ENCODE results near the gene SIAE.
A peak's percentile ranks its signal among the peaks of the same experiment; 100 is the strongest.

The SIAE gene, protein sequence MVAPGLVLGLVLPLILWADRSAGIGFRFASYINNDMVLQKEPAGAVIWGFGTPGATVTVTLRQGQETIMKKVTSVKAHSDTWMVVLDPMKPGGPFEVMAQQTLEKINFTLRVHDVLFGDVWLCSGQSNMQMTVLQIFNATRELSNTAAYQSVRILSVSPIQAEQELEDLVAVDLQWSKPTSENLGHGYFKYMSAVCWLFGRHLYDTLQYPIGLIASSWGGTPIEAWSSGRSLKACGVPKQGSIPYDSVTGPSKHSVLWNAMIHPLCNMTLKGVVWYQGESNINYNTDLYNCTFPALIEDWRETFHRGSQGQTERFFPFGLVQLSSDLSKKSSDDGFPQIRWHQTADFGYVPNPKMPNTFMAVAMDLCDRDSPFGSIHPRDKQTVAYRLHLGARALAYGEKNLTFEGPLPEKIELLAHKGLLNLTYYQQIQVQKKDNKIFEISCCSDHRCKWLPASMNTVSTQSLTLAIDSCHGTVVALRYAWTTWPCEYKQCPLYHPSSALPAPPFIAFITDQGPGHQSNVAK

DNA sequence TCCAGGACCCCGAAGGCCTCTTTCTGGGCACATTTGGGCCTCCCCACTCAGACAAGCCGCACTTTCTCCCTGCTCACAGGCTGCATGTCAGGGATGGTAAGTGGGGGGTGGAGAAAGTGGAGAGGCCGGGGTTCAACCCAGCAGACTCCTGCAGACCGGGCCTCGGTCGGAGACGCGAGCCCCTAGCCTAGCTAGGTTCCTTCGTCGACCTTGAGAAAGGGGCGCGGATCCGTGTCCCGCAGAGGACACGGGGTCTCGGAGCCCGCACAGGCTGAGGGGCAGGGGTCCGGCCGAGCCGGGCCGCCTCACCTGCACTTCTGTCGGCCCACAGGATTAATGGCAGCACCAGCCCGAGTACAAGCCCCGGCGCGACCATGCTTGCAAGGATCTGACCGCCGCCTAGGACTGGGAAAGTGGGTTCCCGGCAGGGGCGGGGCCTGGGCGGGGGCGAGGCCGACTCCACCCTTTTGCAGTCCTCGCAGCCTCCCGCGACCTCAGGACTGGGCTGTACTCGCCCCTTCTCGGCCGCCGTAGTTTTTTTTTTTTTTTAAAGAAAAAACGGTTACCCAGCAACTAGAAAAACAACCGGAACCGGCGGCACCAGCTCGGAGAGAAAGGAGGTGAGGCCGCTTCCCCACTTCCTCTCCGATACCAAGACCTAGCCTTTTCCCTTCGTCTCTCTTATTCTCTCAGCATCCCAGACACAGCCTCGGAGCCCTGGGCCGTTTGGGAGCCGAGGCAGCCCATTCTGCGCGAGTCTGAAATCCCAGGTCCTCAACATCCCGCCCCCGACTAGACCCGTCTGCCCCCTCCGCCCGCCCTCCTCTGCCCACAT, at the start of gene SIAE, which contains the start of gene SPA17:
Gene SIAE, minus strand, starts transcription at position 407 of the 835 bp plus-strand sequence. Its CDS starts 31 bp downstream, at position 376.
Gene SPA17, plus strand, starts transcription at position 572 of the 835 bp plus-strand sequence. CDS start 1,361 bp downstream, outside the sequence.
- DNase-seq (ENCODE audit: low read depth), result peak; percentile 90

DNA sequence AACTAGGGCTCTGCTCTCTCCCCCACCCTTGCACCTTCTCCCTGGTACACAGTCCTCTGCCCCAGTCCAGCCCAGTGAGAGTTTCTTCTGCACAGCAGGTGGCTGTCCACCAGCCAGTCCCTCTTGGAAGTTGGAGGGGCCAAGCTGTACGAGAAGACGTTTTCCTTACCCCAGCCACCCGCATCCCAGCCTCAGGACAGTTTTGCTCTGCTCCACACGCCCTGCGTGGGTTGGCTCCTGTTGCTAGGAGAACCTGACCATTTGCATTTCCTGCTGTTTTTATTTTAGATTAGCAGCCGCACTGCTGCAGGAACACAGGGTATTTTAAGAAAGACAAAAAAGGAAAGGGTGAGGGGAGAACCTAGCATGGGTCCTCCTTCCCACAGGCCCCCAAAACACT, 48.6 kb upstream of the SIAE start:
- DNase-seq (ENCODE audit: low read depth), result no peak

DNA sequence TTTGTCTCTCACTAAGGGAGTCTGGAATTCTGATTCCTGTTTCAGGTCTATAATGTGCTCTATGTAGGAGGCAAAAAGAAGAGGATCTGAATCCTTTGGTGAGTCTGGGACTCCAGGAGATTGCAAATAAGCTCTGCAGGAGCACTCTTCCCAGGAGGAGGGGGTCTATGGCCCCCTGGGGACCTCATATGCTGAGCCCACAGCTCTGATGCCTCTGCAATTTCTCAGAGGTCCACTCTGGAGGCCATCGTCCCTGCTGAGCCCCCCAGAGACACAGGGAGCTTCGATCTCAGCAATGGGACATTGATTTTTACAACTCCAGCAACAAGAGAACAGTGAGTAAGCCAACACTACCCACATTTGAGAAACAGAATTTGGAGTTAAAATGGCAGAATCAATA, 46.0 kb upstream of the SIAE start:
- DNase-seq (ENCODE audit: low read depth), result no peak

DNA sequence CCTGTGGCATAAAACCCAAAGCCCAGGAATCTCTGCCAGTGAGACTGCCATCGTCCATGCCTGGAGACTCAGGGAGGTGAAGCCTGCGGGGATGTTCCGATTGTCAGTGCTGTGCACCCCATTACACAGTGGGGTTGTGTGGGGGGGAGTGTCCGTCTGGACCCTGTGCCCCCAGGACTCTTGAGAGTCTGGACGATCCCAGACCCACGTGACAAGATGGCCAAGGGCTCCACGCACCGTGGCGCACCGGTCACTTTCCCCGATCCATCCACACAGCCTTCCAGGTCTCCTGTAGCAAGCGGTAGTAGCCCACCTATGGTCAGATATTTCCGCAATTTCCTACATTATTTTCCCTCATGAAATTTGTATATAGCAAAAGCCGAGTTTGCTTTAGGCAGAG, 45.3 kb upstream of the SIAE start:
- DNase-seq (ENCODE audit: low read depth), result no peak

DNA sequence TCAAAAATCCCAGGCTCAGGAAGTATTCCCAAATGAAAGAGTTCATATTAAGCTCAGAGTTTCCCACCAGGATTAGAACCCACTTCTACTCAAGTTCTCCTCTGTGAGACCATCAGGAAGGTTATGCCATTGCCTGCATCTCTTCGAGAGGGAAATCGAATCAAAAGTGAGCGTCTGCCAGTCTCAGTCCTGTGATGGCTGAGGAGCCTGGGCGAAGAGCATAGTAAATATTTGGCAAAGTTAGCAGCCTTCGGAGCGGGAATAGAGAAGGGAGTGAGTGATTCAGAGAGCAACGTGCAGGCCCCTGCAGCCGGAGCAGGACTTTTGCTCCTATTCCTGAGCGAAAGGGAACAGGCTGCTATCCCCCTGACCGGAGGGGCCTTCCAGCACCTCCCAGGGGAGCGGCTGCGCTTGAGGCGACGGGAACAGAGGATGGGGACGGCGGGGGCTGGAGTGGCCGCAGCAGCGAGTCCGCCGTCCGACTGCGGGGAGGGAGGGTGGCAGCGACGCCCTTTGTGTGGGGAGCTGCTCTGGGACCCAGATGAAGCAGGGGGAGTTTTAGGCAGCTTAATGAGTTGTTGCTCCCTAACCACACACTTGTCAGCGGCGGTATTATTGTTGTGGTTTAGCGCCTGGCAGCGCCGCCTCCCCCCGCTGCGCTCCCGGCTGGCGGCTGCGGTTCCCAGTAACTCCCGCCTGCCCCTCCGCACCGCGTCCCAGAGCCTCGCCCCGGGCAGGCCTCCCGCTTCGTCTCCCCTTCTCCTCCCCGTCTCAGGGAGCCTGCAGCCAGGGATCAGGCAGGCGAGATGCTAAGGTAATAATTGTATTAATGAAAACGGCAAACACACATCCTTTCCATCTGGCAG, 44.5 kb upstream of the SIAE start:
- no peak for DNase-seq (ENCODE audit: low read depth)

DNA sequence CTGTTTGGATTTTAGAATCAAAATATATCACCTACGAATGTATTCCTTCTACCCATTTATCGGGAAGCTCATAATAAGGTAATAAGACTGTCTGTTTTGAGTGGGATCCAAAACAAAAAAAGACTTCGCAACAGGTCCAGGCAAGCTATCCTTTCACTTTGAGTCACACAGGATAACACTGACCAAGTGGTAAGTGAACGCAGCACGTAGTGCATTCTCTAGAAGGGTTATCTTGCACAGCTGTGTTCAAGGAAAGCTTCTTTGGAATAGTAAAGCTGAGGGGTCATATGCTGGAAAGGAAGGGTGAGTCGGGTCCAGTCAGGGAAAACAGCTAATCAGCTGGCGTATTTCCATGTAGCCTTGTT, 43.9 kb upstream of the SIAE start:
- DNase-seq (ENCODE audit: low read depth), result no peak

DNA sequence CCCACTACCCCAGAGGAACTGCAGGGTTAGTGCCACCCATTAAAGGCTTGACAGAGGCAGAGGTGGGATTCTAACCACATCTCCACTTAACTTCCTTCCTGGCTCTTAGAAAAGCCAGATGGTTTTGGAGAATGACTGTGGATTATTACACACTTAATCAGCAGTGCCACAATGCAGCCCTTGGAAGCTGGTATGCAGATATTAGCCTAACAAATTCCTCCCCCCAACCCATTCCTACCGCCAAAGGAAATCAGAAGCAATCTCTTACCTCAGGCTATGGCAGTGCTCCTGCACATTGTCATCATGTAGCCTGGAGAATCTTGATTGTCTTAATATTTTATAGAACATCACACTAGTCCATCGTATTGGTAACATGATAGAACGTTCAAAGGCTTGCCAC, 43.1 kb upstream of the SIAE start:
- DNase-seq (ENCODE audit: low read depth), result no peak

DNA sequence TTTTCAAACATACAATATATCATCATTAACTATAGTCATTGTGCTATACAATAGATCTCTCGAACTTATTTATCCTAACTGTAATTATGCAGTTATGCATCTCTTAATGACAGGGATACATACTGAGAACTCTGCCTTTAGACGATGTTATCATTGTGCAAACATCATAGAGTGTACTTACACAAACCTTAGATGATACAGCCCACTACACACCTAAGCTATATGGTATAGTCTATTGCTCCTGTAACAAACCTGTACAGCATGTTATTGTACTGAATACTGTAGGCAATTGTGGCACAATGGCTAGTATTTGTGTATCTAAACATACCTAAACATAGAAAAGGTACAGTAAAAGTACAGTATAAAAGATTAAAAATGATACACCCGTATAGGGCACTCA, 38.9 kb upstream of the SIAE start:
- DNase-seq (ENCODE audit: low read depth), result no peak

DNA sequence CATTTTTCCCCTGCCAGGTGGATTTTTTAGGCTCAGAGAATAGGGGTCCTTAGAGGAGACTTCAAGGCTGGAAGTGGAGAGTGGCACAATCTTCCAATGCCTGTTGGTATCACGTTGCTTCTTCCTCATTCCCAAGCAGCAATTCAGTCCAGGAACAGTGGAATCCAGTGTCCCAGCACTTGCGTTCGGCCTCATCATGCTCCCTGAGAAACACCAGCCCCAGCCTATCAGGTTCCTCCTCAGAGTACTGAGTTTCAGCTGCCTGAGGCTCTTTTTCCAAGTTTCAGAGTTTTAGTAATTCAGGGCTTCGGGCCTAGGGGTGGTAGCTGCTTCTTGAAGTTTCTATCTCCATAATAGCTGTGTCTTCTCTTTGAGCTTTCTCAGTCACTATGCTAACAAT, 34.3 kb upstream of the SIAE start:
- no peak for DNase-seq (ENCODE audit: low read depth)

DNA sequence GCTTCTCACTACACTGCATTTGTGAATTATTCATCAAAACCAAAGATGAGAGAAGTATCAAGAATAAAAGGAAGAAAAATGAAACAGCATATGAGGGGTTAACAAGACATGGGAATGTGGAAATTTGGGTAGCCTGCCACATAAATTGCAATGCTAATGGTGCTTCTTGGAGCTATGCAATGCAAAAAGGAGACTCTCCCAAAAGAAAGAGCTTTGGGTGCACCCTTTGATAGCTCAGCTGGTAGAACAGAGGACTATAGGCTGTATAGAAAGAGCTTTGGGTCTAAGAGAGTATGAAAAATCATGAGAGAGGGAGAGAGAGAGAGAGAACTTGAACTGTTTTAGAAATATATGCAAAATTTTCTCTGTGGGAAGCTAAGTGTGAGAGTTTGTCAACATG, 26.5 kb upstream of the SIAE start:
- no peak for DNase-seq (ENCODE audit: low read depth)

DNA sequence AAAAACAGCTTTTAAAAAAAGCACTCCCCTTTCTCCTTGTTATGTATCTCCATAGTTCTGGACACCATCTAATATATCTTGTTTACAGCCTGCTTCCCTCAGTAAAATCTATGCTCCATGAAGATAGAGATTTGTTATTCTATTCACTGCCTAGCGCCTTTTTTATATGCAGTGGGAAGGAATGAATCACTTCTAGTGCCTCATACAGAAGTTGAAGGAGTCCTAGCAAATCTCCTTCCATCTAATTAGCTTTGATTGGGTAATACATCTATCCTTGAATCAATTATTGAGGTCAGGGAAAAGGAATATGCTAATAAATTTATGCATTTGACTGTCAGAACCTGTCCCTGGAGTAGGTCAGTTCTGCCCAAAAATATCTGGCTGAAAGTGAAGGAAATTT, 26.0 kb upstream of the SIAE start:
- no peak for DNase-seq (ENCODE audit: low read depth)

DNA sequence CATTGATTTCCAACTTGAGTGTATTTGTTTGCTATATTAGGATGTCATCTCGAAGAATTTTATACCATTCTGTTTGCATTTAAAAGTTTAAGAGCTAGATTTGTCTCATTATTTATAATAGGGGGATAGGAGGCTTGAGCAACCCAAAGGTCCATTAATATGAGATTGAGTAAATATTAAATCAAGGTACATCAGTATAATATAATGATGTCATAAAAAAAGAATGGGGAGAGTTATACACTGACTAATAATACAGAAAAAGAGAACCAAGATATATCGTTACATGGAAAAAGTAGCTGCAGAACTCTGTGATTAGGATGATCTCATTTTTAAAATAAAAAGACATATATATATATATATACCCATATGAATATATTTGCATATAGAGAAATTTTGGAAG, 19.6 kb upstream of the SIAE start:
- no peak for DNase-seq (ENCODE audit: low read depth)

DNA sequence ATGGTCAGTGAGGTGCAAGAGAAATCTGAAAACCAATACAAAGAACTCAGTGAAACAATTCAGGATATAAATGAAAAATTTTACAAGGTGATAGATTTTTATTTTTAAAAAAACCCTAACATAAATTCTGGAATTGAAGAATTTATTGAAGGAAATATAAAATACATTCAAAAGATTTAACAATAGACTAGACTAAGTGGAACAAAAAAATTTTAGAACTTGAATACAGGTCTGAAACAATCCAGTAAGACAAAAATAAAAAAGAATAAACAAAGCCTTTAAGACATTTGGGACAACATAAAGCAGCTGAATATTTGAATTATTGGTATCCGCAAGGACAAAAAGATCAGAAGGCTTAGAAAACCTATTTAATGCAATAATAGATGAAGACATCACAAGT, 8.9 kb upstream of the SIAE start:
- DNase-seq (ENCODE audit: low read depth), result no peak

DNA sequence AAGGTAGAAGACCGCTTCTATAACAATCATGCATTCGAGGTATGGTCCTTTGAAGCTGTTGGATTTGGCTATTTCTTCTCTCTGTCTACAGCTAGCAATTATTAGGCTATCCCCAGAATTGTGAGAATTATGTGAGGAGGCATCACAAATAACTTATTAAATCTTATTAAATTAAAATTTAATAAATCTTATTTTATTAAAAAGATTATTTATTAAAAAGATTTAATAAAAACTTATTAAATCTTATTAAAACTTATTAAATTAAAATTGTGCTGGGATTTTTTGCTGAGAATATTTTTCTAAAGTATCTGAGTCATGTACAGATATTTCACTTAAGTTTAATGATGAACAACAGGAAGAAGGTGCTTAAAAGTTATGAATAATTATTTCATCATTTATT, 7.9 kb upstream of the SIAE start:
- DNase-seq (ENCODE audit: low read depth), result no peak

DNA sequence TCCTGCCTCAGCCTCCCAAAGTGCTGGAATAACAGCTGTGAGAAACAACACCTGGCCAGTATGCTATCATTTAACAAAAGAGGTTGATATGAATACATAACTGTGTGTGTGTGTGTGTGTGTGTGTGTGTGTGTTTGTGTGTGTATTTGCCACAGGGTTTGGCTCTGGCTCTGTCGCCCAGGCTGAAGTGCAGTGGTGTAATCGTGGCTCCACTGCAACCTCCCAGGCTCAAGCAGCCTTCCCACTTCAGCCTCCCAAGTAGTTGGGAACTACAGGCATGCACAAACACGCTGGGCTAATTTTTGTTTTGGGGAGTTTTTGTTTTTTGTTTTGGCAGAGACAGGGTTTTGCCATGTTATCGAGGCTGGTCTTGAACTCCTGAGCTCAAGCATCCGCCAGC, 4.9 kb upstream of the SIAE start:
- no peak for DNase-seq (ENCODE audit: low read depth)

DNA sequence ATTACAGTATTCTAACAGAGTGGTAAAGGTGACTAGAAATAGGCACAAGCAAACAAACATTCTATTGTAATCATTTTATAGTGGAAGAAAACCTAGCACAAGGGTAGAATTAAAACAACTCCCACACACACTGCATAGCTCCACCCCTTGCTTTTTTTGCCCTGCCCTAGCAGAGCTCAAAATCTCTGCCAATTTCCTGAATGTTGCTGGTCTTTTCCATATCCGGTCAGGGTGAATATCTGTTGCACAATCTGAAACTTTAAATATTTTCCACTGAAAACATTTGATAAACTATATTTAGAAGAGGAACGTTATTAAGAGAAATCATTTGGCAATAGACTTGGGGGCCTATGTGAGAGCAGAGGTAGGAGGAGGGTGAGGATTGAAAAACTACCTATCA, 2.8 kb upstream of the SIAE start:
- no peak for DNase-seq (ENCODE audit: low read depth)

DNA sequence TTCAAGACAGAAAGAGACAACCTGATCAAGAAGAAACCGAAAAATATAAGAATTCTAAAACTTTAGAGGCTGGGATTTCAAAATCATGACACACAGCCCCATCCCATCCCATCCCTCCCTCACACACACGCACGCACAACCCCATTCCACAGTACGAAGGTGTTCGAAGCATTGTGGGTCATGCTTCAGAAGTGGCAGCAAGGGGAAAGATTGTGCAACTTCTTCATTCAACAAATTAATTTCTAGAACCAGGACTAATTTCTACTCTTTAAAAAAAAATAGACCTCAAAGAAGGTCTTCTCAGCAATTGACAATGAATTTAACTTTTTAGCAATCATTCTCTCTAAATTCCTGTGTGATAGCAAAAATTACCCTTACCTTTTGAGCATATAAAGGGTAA, 1.0 kb upstream of the SIAE start:
- no peak for DNase-seq (ENCODE audit: low read depth)

DNA sequence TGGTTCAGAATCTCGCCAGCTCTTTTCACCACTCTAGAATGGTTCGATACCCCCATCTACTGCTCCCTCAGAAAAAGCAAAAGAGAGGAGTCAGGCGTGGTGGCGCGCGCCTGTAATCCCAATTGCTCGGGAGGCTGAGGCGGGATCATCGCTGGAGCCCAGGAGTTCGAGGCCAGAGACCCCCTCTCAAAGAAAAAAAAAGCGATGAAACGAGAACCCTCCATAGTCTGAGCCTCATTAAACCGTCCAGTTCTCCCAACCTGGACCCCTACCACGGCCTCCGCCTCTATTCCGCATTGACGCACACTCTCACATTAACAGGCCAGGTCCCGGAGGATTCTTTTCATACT, 604 bp upstream of the SIAE start:
- no peak for DNase-seq (ENCODE audit: low read depth)

DNA sequence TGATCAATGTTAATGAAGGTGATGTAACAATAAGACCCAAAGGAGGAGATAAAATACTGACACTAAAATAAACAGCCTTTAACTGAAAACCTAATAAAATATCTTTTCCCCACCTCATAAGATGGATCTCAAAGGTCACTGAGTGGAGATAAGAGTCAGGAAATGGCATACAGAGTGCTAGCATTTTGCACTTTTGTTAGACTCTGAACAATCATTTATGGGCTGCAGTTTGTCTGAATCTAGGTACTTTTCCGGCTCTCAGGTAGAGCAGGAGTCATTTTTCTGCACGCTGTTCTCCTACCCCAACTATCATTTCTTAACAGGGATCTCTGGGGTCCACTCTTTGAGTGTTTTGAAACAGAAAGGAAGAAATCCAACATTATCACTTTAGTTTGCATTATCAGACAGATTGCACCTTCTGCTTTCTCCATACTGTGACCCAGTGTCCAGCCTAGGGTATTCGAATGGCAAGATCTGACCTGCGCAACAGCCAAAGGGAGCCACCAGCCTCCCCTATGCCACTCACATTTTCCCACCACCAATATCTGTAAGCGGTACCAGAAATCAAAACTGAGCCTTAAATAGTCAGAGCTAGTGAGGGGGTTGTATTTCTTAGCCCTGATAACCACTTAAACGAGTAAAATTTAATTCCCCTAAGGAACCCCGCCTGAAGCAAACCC, 863 bp downstream of the SIAE start:
- DNase-seq (ENCODE audit: low read depth), result no peak

DNA sequence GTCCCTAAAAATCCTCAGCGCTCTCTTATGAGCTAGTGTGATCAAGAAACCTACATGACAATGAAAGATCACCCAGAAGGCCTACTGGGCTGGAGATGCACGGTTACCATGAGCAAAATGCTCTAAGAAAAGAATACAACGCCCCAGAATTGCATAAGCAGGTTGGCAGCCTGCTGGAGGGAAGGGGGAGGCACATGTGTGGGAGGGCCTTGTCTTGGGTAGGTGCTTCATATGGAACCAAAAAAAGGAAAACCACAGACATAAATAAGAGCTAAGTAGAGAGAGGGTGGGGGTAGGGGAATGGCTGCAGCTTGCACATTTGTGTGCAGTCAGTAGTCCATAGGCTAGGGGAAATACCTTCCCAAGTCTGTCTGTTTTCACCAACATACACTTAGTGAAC, 2.8 kb downstream of the SIAE start:
- DNase-seq (ENCODE audit: low read depth), result no peak

DNA sequence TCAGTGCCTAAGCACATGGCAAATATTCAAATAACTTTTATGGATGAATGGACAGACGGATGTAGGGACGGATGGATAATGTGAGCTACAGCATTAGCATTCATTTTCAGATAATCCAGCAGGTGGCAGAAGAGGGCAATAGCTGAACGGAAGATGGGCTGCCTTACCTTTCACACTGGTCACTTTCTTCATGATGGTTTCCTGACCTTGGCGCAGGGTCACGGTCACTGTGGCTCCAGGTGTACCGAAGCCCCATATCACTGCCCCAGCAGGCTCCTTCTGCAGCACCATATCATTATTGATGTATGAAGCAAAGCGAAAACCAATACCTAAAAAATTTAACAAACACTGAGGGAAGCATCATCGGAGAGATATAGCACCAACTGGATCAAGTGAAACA, 4.3 kb downstream of the SIAE start:
- DNase-seq (ENCODE audit: low read depth), result no peak

DNA sequence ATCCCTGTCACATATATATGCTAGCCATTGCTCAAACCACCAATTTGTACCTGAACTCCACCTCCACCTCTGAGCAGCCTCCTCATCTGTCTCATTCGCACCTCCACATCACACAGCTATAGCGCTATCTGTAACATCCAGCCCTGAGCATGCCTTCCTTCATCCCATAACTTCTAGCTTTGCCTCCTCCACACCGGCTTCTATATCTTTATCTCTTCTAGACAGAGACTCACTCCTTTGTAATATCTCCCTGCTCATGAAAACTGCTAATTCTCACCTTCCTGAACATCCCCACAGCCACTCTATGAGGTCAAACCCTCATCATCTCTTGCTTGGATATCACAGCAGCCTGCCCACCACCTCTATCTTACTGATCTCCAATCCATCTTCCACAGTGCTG, 5.9 kb downstream of the SIAE start:
- no peak for DNase-seq (ENCODE audit: low read depth)

Data from activated T-cell treated with anti-CD3 and anti-CD28 coated beads for 48 hours (primary cell).